Measurements from ENCODE around the gene SLC9A7. TPM values are rescaled to one million over a fixed set of nuclear protein-coding genes. Genes with fewer than 3 reads are reported as not detected.

SLC9A7 gene
- polyA plus RNA-seq, 2 donors: 1.3 to 2.0 TPM

DNA sequence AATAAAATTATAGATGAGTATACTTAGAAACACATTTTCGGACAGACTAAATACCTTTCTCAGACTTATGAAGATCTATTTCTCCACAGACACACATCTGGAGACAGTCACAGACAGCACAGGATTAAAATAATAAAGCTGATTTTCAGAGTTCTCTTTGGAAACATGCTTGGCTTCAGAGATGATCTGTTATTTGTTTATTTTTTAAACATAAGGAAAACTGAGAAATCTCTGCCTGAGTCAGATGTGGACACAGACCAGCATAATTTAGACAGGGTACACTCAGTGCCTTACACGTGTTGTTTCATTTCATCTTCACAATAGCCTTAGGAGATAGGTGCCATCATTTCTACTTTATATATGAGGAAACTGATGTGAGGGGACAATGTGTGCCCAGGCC, 92.1 kb downstream of the SLC9A7 start:
- Histone ChIP-seq H3K4me1 (ENCODE audit: control insufficient read depth in 2 of 2, insufficient read depth in 2 of 2, low read length in 1 of 2) (peaks cover 0 to 3% of the 10 kb centered on the region in 2 donors), H3K27me3 (ENCODE audit: control insufficient read depth in 1 of 2, insufficient read depth in 2 of 2, low read length in 2 of 2) (no peaks in the 10 kb centered on the region), H3K9me3 (ENCODE audit: control insufficient read depth in 2 of 2, insufficient read depth in 1 of 2, low read depth in 1 of 2, low read length in 1 of 2) (no peaks in the 10 kb centered on the region), H3K4me3 (ENCODE audit: low read depth in 1 of 2, low read length in 2 of 2) (no peak overlapping the region), H3K36me3 (ENCODE audit: control insufficient read depth in 2 of 2, insufficient read depth in 2 of 2, low read length in 1 of 2) (no peaks in the 10 kb centered on the region), H3K27ac (ENCODE audit: low read depth in 2 of 2, low read length in 1 of 2) (no peak overlapping the region)
- WGBS, 2 donors: 56 to 86% methylated on average over 2 of the region's 2 CpGs

- Histone ChIP-seq H3K36me3 (ENCODE audit: control insufficient read depth in 2 of 2, insufficient read depth in 2 of 2, low read length in 1 of 2) (no peaks in the 10 kb centered on the region), H3K27ac (ENCODE audit: low read depth in 2 of 2, low read length in 1 of 2) (no peak overlapping the region), H3K4me3 (ENCODE audit: low read depth in 1 of 2, low read length in 2 of 2) (no peak overlapping the region), H3K4me1 (ENCODE audit: control insufficient read depth in 2 of 2, insufficient read depth in 2 of 2, low read length in 1 of 2) (peaks cover 0 to 3% of the 10 kb centered on the region in 2 donors), H3K27me3 (ENCODE audit: control insufficient read depth in 1 of 2, insufficient read depth in 2 of 2, low read length in 2 of 2) (no peaks in the 10 kb centered on the region), H3K9me3 (ENCODE audit: control insufficient read depth in 2 of 2, insufficient read depth in 1 of 2, low read depth in 1 of 2, low read length in 1 of 2) (no peaks in the 10 kb centered on the region)
- WGBS, 2 donors: 59 to 66% methylated on average over 3 of the region's 3 CpGs
Measured at GRCh38 chrX:46665232-46666152, 93.4 kb downstream of the SLC9A7 start.

- H3K4me3 ChIP-seq (ENCODE audit: low read depth in 1 of 2, low read length in 2 of 2): no peak overlapping the region
- H3K4me1 ChIP-seq (ENCODE audit: control insufficient read depth in 2 of 2, insufficient read depth in 2 of 2, low read length in 1 of 2): peaks cover 0 to 3% of the 10 kb centered on the region in 2 donors
- no peaks in the 10 kb centered on the region for H3K36me3 ChIP-seq (ENCODE audit: control insufficient read depth in 2 of 2, insufficient read depth in 2 of 2, low read length in 1 of 2)
- H3K27ac ChIP-seq (ENCODE audit: low read depth in 2 of 2, low read length in 1 of 2): no peak overlapping the region
- WGBS, 2 donors: 81 to 94% methylated on average over 10 of the region's 10 CpGs
- no peaks in the 10 kb centered on the region for H3K9me3 ChIP-seq (ENCODE audit: control insufficient read depth in 2 of 2, insufficient read depth in 1 of 2, low read depth in 1 of 2, low read length in 1 of 2)
- no peaks in the 10 kb centered on the region for H3K27me3 ChIP-seq (ENCODE audit: control insufficient read depth in 1 of 2, insufficient read depth in 2 of 2, low read length in 2 of 2)
Measured at GRCh38 chrX:46662188-46662958, 96.5 kb downstream of the SLC9A7 start.

DNA sequence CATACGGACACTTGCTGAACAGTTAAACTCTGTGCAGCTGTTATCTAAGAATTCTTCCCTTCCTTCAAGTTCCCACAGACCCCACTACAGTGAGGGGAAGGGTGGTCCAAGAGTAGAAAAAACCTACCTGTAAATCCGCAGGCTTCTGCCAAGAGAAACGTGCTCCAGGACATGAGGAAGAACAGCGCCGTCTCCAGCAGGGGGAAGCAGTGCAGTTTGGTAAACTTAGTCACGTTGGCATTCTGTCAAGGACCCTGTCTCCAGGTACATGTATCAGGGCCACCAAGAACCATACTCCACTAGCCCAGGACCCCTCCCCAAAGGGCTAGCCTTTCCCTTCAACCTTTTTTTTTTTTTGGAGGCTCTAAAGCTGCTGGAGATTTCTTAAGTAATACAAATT, 105.4 kb downstream of the SLC9A7 start:
- no peaks in the 10 kb centered on the region for H3K4me1 ChIP-seq (ENCODE audit: control insufficient read depth in 2 of 2, insufficient read depth in 2 of 2, low read length in 1 of 2)
- H3K9me3 ChIP-seq (ENCODE audit: control insufficient read depth in 2 of 2, insufficient read depth in 1 of 2, low read depth in 1 of 2, low read length in 1 of 2): no peaks in the 10 kb centered on the region
- no peaks in the 10 kb centered on the region for H3K27me3 ChIP-seq (ENCODE audit: control insufficient read depth in 1 of 2, insufficient read depth in 2 of 2, low read length in 2 of 2)
- no peak overlapping the region for H3K4me3 ChIP-seq (ENCODE audit: low read depth in 1 of 2, low read length in 2 of 2)
- no peaks in the 10 kb centered on the region for H3K36me3 ChIP-seq (ENCODE audit: control insufficient read depth in 2 of 2, insufficient read depth in 2 of 2, low read length in 1 of 2)
- 33 to 43% methylated on average over 6 of the region's 6 CpGs for WGBS, 2 donors
- no peak overlapping the region for H3K27ac ChIP-seq (ENCODE audit: low read depth in 2 of 2, low read length in 1 of 2)

GRCh38 chrX:46649421-46650260, 109.3 kb downstream of the SLC9A7 start:
- Histone ChIP-seq H3K4me1 (ENCODE audit: control insufficient read depth in 2 of 2, insufficient read depth in 2 of 2, low read length in 1 of 2) (no peaks in the 10 kb centered on the region), H3K27me3 (ENCODE audit: control insufficient read depth in 1 of 2, insufficient read depth in 2 of 2, low read length in 2 of 2) (no peaks in the 10 kb centered on the region), H3K4me3 (ENCODE audit: low read depth in 1 of 2, low read length in 2 of 2) (no peak overlapping the region), H3K9me3 (ENCODE audit: control insufficient read depth in 2 of 2, insufficient read depth in 1 of 2, low read depth in 1 of 2, low read length in 1 of 2) (no peaks in the 10 kb centered on the region), H3K27ac (ENCODE audit: low read depth in 2 of 2, low read length in 1 of 2) (no peak overlapping the region), H3K36me3 (ENCODE audit: control insufficient read depth in 2 of 2, insufficient read depth in 2 of 2, low read length in 1 of 2) (no peaks in the 10 kb centered on the region)
- 55 to 63% methylated on average over 7 of the region's 7 CpGs for WGBS, 2 donors

DNA sequence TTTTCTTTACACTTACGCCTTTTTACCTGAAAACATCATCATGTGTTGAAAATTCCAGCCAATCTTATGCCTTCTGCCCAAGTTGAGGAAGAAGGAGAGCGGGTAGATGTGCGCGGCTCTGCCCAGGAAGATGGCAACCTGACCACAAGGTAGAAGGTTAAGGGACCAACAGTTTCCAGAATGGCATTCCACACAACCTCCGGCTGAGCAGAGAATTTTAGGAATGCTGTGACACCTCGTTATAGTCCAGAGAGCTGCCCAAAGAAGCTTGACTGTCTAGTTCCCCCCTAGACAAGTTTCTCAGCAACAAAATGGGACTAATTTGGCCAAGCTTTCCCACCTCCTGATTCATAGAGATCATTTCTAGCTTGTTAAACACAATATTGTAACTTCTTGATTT, 110.3 kb downstream of the SLC9A7 start:
- H3K36me3 ChIP-seq (ENCODE audit: control insufficient read depth in 2 of 2, insufficient read depth in 2 of 2, low read length in 1 of 2): no peaks in the 10 kb centered on the region
- no peaks in the 10 kb centered on the region for H3K4me1 ChIP-seq (ENCODE audit: control insufficient read depth in 2 of 2, insufficient read depth in 2 of 2, low read length in 1 of 2)
- no peak overlapping the region for H3K27ac ChIP-seq (ENCODE audit: low read depth in 2 of 2, low read length in 1 of 2)
- 83 to 90% methylated on average over 6 of the region's 6 CpGs for WGBS, 2 donors
- no peaks in the 10 kb centered on the region for H3K27me3 ChIP-seq (ENCODE audit: control insufficient read depth in 1 of 2, insufficient read depth in 2 of 2, low read length in 2 of 2)
- H3K9me3 ChIP-seq (ENCODE audit: control insufficient read depth in 2 of 2, insufficient read depth in 1 of 2, low read depth in 1 of 2, low read length in 1 of 2): no peaks in the 10 kb centered on the region
- H3K4me3 ChIP-seq (ENCODE audit: low read depth in 1 of 2, low read length in 2 of 2): no peak overlapping the region

GRCh38 chrX:46647251-46647650, 111.7 kb downstream of the SLC9A7 start:
- H3K27ac ChIP-seq (ENCODE audit: low read depth in 2 of 2, low read length in 1 of 2): no peak overlapping the region
- no peak overlapping the region for H3K4me3 ChIP-seq (ENCODE audit: low read depth in 1 of 2, low read length in 2 of 2)
- H3K4me1 ChIP-seq (ENCODE audit: control insufficient read depth in 2 of 2, insufficient read depth in 2 of 2, low read length in 1 of 2): no peaks in the 10 kb centered on the region
- 54 to 64% methylated on average over 5 of the region's 5 CpGs for WGBS, 2 donors
- H3K27me3 ChIP-seq (ENCODE audit: control insufficient read depth in 1 of 2, insufficient read depth in 2 of 2, low read length in 2 of 2): no peaks in the 10 kb centered on the region
- no peaks in the 10 kb centered on the region for H3K9me3 ChIP-seq (ENCODE audit: control insufficient read depth in 2 of 2, insufficient read depth in 1 of 2, low read depth in 1 of 2, low read length in 1 of 2)
- H3K36me3 ChIP-seq (ENCODE audit: control insufficient read depth in 2 of 2, insufficient read depth in 2 of 2, low read length in 1 of 2): no peaks in the 10 kb centered on the region

DNA sequence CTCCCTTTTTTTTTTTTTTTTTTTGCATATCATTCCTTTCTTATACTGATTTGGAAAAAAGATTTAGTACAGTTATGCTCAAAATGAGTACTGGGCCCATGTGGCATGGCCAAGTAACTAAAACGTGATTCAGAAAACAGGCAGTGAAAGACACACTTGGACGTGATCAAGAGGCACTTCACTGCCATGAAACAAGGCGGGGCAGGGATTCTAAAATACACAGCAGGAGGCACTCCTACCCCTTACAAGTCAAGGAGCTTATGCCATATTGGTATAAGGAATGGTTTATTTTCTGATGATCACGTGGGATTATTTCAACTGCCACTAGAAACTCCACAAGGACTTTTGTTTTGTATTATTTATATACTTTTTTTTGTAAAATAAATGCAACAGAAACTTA, 113.3 kb downstream of the SLC9A7 start:
- no peak overlapping the region for H3K27ac ChIP-seq (ENCODE audit: low read depth in 2 of 2, low read length in 1 of 2)
- H3K36me3 ChIP-seq (ENCODE audit: control insufficient read depth in 2 of 2, insufficient read depth in 2 of 2, low read length in 1 of 2): no peaks in the 10 kb centered on the region
- H3K4me3 ChIP-seq (ENCODE audit: low read depth in 1 of 2, low read length in 2 of 2): no peak overlapping the region
- H3K27me3 ChIP-seq (ENCODE audit: control insufficient read depth in 1 of 2, insufficient read depth in 2 of 2, low read length in 2 of 2): peaks cover 0 to 3% of the 10 kb centered on the region in 2 donors
- WGBS, 2 donors: 72 to 80% methylated on average over 4 of the region's 4 CpGs
- no peaks in the 10 kb centered on the region for H3K9me3 ChIP-seq (ENCODE audit: control insufficient read depth in 2 of 2, insufficient read depth in 1 of 2, low read depth in 1 of 2, low read length in 1 of 2)
- no peaks in the 10 kb centered on the region for H3K4me1 ChIP-seq (ENCODE audit: control insufficient read depth in 2 of 2, insufficient read depth in 2 of 2, low read length in 1 of 2)

DNA sequence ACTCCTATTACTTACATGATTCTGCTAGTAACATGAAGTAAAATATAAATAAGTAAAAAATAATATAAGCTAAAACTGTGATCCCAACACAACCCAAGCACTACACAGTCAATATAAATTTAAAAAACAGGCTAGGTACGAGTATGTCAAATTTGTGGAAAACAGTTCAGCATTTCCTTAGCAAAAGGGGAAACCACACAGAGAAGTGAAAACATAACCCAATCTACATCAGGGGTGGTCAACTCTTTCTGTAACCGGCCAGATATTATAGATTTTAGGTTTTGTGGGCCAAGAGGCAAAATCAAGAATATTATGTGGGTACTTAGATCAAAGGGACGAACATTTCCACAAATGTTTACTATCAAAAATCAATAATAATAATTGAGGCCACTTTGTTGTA, 115.3 kb downstream of the SLC9A7 start:
- Histone ChIP-seq H3K4me3 (ENCODE audit: low read depth in 1 of 2, low read length in 2 of 2) (no peak overlapping the region), H3K4me1 (ENCODE audit: control insufficient read depth in 2 of 2, insufficient read depth in 2 of 2, low read length in 1 of 2) (no peaks in the 10 kb centered on the region), H3K9me3 (ENCODE audit: control insufficient read depth in 2 of 2, insufficient read depth in 1 of 2, low read depth in 1 of 2, low read length in 1 of 2) (no peaks in the 10 kb centered on the region), H3K27ac (ENCODE audit: low read depth in 2 of 2, low read length in 1 of 2) (no peak overlapping the region), H3K36me3 (ENCODE audit: control insufficient read depth in 2 of 2, insufficient read depth in 2 of 2, low read length in 1 of 2) (no peaks in the 10 kb centered on the region), H3K27me3 (ENCODE audit: control insufficient read depth in 1 of 2, insufficient read depth in 2 of 2, low read length in 2 of 2) (peaks cover 0 to 3% of the 10 kb centered on the region in 2 donors)
- WGBS, 2 donors: 69 to 92% methylated on average over 3 of the region's 3 CpGs
